Measurements from ENCODE around the gene NUTF2.

Gene NUTF2

GRCh38 chr16:67846320-67847063 is at the start of gene NUTF2:
NUTF2 (plus strand) TSS chr16:67846933; CDS start chr16:67865131, 18,198 bp downstream.
- DNase-seq (ENCODE audit: extremely low read depth in 1 of 2, low read depth in 1 of 2) = peak; percentile 83 to 90

- no peak for DNase-seq (ENCODE audit: extremely low read depth in 1 of 2, low read depth in 1 of 2)
These were observed 46.3 kb upstream of the NUTF2 start for GRCh38 chr16:67800338-67800926.

- no peak for DNase-seq (ENCODE audit: extremely low read depth in 1 of 2, low read depth in 1 of 2)
These were observed 45.5 kb upstream of the NUTF2 start for GRCh38 chr16:67801241-67801640.

GRCh38 chr16:67801883-67802282 is 44.9 kb upstream of the NUTF2 start:
- no peak for DNase-seq (ENCODE audit: extremely low read depth in 1 of 2, low read depth in 1 of 2)

- DNase-seq (ENCODE audit: extremely low read depth in 1 of 2, low read depth in 1 of 2) = no peak
These were observed 42.8 kb upstream of the NUTF2 start for GRCh38 chr16:67803894-67804293.

- no peak for DNase-seq (ENCODE audit: extremely low read depth in 1 of 2, low read depth in 1 of 2)
These were observed 41.7 kb upstream of the NUTF2 start for GRCh38 chr16:67804853-67805542.

GRCh38 chr16:67805718-67806427 is 40.9 kb upstream of the NUTF2 start:
- DNase-seq (ENCODE audit: extremely low read depth in 1 of 2, low read depth in 1 of 2) = no peak

- DNase-seq (ENCODE audit: extremely low read depth in 1 of 2, low read depth in 1 of 2) = peak; percentile 91 to 92
These were observed 40.1 kb upstream of the NUTF2 start, which contains the start of the genes RANBP10 and TSNAXIP1 for GRCh38 chr16:67806428-67807147. RANBP10 (minus strand) TSS chr16:67806560; CDS start chr16:67806536, 24 bp downstream. TSNAXIP1 (plus strand) TSS chr16:67806889; CDS start chr16:67807150, 261 bp downstream.

GRCh38 chr16:67807148-67807682 is 39.5 kb upstream of the NUTF2 start:
- no peak for DNase-seq (ENCODE audit: extremely low read depth in 1 of 2, low read depth in 1 of 2)

- DNase-seq (ENCODE audit: extremely low read depth in 1 of 2, low read depth in 1 of 2) = no peak
These were observed 34.8 kb upstream of the NUTF2 start for GRCh38 chr16:67811899-67812298.

GRCh38 chr16:67814567-67814966 is 32.2 kb upstream of the NUTF2 start:
- DNase-seq (ENCODE audit: extremely low read depth in 1 of 2, low read depth in 1 of 2) = no peak

- DNase-seq (ENCODE audit: extremely low read depth in 1 of 2, low read depth in 1 of 2) = no peak
These were observed 26.0 kb upstream of the NUTF2 start for GRCh38 chr16:67820608-67821259.

GRCh38 chr16:67822511-67822910 is 24.2 kb upstream of the NUTF2 start:
- no peak for DNase-seq (ENCODE audit: extremely low read depth in 1 of 2, low read depth in 1 of 2)

GRCh38 chr16:67825119-67825518 is 21.6 kb upstream of the NUTF2 start:
- DNase-seq (ENCODE audit: extremely low read depth in 1 of 2, low read depth in 1 of 2) = no peak

- DNase-seq (ENCODE audit: extremely low read depth in 1 of 2, low read depth in 1 of 2) = no peak
These were observed 20.8 kb upstream of the NUTF2 start for GRCh38 chr16:67825906-67826305.

GRCh38 chr16:67828651-67829050 is 18.1 kb upstream of the NUTF2 start:
- no peak for DNase-seq (ENCODE audit: extremely low read depth in 1 of 2, low read depth in 1 of 2)

GRCh38 chr16:67833030-67833414 is 13.7 kb upstream of the NUTF2 start:
- no peak for DNase-seq (ENCODE audit: extremely low read depth in 1 of 2, low read depth in 1 of 2)

GRCh38 chr16:67833415-67834241 is 13.1 kb upstream of the NUTF2 start:
- peak; percentile 75 to 87 for DNase-seq (ENCODE audit: extremely low read depth in 1 of 2, low read depth in 1 of 2)

GRCh38 chr16:67834242-67834614 is 12.5 kb upstream of the NUTF2 start:
- DNase-seq (ENCODE audit: extremely low read depth in 1 of 2, low read depth in 1 of 2) = no peak

All from activated CD8-positive, alpha-beta memory T cell treated with anti-CD3 and anti-CD28 coated beads for 1 hour (primary cell).